ENCODE data around the gene ADAMTS15. TPM values are rescaled to one million over a fixed set of nuclear protein-coding genes. Genes with fewer than 3 reads are reported as not detected.
A peak's percentile ranks its signal among the peaks of the same experiment; 100 is the strongest.

ADAMTS15 gene
- total RNA-seq, 4 donors from 2014 or later = 1.6 to 8.2 (median 2.4) TPM

DNA sequence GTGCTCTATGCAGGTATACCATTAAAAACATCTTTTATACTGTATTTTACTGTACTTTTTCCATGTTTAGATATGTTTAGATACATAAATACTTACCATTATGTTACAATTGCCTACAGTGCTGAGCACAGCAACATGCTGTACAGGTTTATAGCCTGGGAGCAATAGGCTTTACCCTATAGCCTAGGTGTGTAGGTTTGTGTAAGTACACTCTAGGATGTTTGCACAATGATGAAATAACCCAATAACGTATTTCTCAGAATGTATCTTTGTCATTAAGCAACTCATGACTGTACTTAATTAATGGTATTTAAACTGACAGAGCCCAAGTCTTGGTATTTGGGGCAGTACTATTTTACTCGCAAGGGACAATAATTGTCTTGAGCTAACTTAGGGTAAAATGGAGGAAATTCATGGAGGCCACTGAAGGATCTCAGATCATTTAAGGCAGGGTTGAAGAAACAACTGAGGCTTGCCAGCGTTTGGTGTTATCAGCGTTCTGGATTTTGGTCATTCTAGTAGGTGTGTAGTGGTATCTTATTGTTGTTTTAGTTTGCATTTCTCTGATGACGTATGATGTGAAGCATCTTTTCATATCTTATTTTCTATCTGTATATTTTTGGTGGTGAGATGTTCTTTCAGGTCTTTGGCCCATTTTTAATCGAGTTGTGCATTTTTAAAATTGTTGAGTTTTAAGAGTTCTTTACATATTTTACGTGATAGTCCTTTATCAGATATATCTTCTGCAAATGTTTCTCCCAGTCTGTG lies 42.4 kb downstream of the ADAMTS15 start:
- TF ChIP-seq POLR2A (IDR thresholded peaks at IDR 0.05) (no peak), EP300 (IDR thresholded peaks at IDR 0.05; ENCODE audit: low read depth) (no peak), POLR2AphosphoS5 (IDR thresholded peaks at IDR 0.05) (no peak)
- TF ChIP-seq, protein P1, sequence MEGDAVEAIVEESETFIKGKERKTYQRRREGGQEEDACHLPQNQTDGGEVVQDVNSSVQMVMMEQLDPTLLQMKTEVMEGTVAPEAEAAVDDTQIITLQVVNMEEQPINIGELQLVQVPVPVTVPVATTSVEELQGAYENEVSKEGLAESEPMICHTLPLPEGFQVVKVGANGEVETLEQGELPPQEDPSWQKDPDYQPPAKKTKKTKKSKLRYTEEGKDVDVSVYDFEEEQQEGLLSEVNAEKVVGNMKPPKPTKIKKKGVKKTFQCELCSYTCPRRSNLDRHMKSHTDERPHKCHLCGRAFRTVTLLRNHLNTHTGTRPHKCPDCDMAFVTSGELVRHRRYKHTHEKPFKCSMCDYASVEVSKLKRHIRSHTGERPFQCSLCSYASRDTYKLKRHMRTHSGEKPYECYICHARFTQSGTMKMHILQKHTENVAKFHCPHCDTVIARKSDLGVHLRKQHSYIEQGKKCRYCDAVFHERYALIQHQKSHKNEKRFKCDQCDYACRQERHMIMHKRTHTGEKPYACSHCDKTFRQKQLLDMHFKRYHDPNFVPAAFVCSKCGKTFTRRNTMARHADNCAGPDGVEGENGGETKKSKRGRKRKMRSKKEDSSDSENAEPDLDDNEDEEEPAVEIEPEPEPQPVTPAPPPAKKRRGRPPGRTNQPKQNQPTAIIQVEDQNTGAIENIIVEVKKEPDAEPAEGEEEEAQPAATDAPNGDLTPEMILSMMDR (IDR thresholded peaks at IDR 0.05) = no peak
- Histone ChIP-seq H3K27ac (peak overlapping the region in 1 of 4 donors; percentile 25), H3K4me3 (no peak overlapping the region), H3K27me3 (no peaks in the 10 kb centered on the region), H3K9me3 (no peaks in the 10 kb centered on the region), H3K36me3 (no peaks in the 10 kb centered on the region), H3K4me1 (peaks cover 0 to 26% (median 13%) of the 10 kb centered on the region in 4 donors)
- DNase-seq = no peak
- WGBS, 2 donors (ENCODE audit: low coverage in 1 of 2) = 74 to 76% methylated on average over 7 of the region's 7 CpGs
- in situ Hi-C loops (cut with MboI; ENCODE audit: low pct_ligation_motif_present in 1 of 4, low pct_unique_long_range_greater_than_20kb in 1 of 4, low sequenced_read_pairs in 3 of 4) = no loop called here
- intact Hi-C loops (cut with DNase I; ENCODE audit: low total_unique reads) = no loop called here

DNA sequence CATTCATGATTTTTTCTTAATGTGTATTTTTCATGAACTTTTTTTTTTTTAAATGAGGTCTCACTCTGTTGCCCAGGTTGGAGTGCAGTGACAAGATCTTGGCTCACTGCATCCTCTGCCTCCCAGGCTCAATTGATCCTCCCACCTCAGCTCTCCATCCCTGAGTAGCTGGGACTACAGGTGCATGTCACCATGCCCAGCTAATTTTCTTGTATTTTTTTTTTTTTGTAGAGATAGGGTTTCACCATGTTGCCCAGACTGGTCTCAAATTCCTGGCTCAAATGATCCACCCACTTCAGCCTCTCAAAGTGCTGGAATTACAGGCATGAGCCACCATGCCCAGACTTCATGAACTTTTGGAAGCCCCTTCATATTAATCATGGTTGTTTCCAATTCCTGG lies 49.7 kb downstream of the ADAMTS15 start:
- no peaks in the 10 kb centered on the region for H3K4me1 ChIP-seq
- no peaks in the 10 kb centered on the region for H3K27me3 ChIP-seq
- no peak overlapping the region for H3K27ac ChIP-seq
- intact Hi-C loops (cut with DNase I; ENCODE audit: low total_unique reads) = no loop called here
- in situ Hi-C loops (cut with MboI; ENCODE audit: low pct_ligation_motif_present in 1 of 4, low pct_unique_long_range_greater_than_20kb in 1 of 4, low sequenced_read_pairs in 3 of 4) = no loop called here
- TF ChIP-seq EP300 (IDR thresholded peaks at IDR 0.05; ENCODE audit: low read depth) (no peak), POLR2AphosphoS5 (IDR thresholded peaks at IDR 0.05) (no peak), POLR2A (IDR thresholded peaks at IDR 0.05) (no peak)
- TF ChIP-seq, protein P1 (IDR thresholded peaks at IDR 0.05) = no peak
- H3K4me3 ChIP-seq = no peak overlapping the region
- no peak for DNase-seq
- no peaks in the 10 kb centered on the region for H3K36me3 ChIP-seq
- H3K9me3 ChIP-seq = no peaks in the 10 kb centered on the region

DNA sequence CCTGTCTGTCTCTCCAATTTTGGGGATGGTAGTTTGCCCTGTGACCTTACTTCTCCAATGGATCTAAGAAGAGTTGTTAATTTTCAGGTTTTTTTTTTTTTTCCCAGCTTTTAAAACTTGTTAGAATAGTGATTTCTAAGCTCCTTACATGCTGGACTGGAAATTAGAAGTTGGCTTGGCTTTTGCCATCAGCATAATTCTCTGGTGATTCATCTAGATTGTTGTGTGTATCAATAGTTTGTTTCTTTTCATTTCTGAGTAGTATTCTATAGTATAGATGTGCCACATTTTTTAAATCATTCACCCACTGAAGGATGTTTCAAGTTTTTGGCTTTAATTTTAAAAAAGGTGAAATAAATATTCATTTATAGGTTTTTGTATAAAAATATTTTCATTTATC lies 51.4 kb downstream of the ADAMTS15 start:
- DNase-seq = no peak
- Histone ChIP-seq H3K27ac (no peak overlapping the region), H3K36me3 (no peaks in the 10 kb centered on the region), H3K4me1 (no peaks in the 10 kb centered on the region), H3K27me3 (no peaks in the 10 kb centered on the region), H3K4me3 (no peak overlapping the region), H3K9me3 (peaks cover 0 to 11% of the 10 kb centered on the region in 2 donors)
- intact Hi-C loops (cut with DNase I; ENCODE audit: low total_unique reads) = no loop called here
- TF ChIP-seq, protein P1 (IDR thresholded peaks at IDR 0.05) = no peak
- TF ChIP-seq POLR2AphosphoS5 (IDR thresholded peaks at IDR 0.05) = no peak
- TF ChIP-seq POLR2A (IDR thresholded peaks at IDR 0.05) = no peak
- TF ChIP-seq EP300 (IDR thresholded peaks at IDR 0.05; ENCODE audit: low read depth) = no peak
- in situ Hi-C loops (cut with MboI; ENCODE audit: low pct_ligation_motif_present in 1 of 4, low pct_unique_long_range_greater_than_20kb in 1 of 4, low sequenced_read_pairs in 3 of 4) = no loop called here

DNA sequence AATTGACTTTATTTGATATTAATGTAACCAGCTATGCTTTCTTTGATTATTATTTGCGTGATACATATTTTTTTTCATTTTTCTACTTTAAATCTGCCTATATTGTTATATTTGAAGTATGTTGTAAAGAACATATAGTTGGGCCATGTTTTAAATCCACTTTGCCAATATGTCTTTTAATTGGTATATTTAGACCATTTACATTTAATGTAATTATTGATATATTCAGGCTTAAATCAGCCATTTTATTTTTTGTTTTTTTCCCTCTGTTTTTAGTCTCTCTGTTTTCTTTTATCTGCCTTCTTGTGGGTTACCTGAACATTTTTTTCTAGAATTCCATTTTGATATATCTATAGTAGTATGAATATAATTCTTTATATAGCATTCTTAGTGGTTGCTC lies 55.9 kb downstream of the ADAMTS15 start:
- Histone ChIP-seq H3K9me3 (peaks cover 0 to 18% of the 10 kb centered on the region in 2 donors), H3K36me3 (no peaks in the 10 kb centered on the region), H3K27ac (no peak overlapping the region), H3K27me3 (no peaks in the 10 kb centered on the region), H3K4me1 (no peaks in the 10 kb centered on the region), H3K4me3 (no peak overlapping the region)
- TF ChIP-seq, protein P1 (IDR thresholded peaks at IDR 0.05) = no peak
- TF ChIP-seq POLR2A (IDR thresholded peaks at IDR 0.05) (no peak), EP300 (IDR thresholded peaks at IDR 0.05; ENCODE audit: low read depth) (no peak), POLR2AphosphoS5 (IDR thresholded peaks at IDR 0.05) (no peak)
- WGBS, 2 donors (ENCODE audit: low coverage in 1 of 2) = 79 to 94% methylated on average over 1 of the region's 1 CpG
- in situ Hi-C loops (cut with MboI; ENCODE audit: low pct_ligation_motif_present in 1 of 4, low pct_unique_long_range_greater_than_20kb in 1 of 4, low sequenced_read_pairs in 3 of 4) = no loop called here
- no peak for DNase-seq
- intact Hi-C loops (cut with DNase I; ENCODE audit: low total_unique reads) = no loop called here
